HG02798 (cell line): ENCODE measurements around the gene EPHA6.

Experiments
- ATAC-seq: cut with Tn5 transposase; IDR thresholded peaks from one replicate; pipeline ENCODE4 v1.9.1; 2021; ENCODE audit warnings: mild to moderate bottlenecking; ENCODE audit not compliant: unreplicated experiment, poor library complexity

Gene EPHA6

DNA sequence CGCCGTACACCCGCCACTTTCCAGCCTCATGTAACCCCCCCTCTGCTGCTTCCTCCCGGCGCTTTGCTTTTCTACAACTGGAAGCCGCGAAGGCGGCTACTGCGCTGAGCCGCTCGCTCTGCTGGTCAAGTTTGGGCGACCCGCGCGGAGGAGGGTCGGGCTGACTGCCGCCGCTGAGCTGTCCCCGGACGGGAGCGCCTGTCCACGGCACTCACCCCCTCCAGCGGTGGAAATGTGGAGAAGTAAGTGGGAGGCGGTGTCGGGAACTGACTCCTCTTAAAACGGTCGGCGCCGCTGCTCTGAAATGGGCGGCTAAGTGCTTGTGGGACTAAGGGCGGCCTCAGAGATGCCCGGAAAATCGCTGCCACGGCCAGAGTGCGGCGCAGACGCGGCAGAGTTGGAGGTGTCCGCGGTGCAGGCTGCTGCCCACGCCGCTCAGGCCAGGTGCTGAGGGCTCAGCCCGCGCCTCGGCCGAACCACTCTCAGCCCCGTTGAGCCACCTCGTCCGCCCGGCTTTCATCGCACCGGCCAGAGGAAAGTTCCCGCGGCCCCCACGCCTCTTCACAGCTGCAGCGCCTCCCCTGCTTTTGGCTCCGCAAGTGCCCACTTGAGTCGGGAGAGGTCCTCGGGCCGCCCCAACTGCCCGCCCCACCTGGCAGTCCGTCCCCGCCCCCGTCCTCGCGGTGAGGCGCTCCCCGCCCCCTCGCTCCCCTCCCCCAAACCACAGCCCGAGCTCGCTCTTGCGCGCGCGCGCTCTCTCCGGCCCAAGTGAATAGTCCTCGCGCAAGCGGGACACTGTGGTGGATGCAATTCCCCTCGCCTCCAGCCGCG, at the start of gene EPHA6:
Gene EPHA6 (plus strand): TSS at position 775 of the 831 bp plus-strand sequence.
- peak; percentile 12 for ATAC-seq

DNA sequence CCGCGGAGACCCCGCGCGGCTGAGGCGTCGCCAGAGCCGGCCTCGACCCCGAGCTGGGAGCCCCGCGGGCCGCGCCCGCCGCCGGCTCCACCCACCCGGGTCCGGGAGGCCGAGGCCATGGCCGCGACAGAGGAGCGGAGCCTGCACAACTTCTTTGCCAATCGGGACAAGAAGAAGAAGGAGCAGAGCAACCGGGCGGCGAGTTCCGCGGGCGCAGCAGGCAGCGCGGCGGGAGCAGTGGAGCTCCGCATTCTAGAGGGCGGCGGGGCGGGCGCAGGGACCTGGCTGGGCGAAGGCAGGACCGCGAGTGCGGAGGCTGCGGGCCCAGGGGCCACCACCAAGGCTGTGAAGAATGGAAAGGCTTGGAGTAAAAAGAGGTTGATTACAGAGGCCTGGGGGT, 37.6 kb upstream of the EPHA6 start:
- ATAC-seq, result no peak

DNA sequence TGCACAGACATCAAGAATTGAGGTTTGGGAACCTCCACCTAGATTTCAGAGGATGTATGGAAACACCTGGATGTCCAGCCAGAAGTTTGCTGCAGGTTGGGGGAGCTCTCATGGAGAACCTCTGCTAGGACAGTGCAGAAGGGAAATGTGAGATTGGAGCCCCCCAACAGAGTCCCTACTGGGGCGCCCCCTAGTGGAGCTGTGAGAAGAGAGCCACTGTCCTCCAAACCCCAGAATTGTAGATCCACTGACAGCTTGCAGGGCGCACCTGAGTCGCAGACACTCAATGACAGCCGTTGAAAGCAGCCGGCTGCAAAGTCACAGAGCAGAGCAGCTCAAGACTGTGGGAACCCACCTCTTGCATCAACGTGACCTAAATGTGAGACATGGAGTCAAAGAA, 34.6 kb upstream of the EPHA6 start:
- no peak for ATAC-seq

DNA sequence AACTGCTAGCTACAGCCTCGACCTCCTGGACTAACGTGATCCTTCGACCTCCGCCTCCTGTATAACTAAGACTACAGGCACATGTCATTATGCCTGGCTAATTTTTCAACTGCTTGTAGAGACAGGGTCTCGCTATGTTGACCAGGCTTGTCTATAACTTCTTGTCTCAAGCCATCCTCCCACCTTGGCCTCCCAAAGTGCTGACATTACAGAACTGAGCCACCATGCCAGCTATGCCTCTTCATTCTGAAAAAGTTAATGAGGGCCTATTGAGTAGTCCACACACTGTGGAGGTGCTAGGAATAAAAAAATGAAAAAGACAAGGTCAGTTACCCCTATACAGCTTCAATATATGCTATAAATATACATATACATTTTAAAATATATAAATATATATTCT, 18.3 kb upstream of the EPHA6 start:
- no peak for ATAC-seq

DNA sequence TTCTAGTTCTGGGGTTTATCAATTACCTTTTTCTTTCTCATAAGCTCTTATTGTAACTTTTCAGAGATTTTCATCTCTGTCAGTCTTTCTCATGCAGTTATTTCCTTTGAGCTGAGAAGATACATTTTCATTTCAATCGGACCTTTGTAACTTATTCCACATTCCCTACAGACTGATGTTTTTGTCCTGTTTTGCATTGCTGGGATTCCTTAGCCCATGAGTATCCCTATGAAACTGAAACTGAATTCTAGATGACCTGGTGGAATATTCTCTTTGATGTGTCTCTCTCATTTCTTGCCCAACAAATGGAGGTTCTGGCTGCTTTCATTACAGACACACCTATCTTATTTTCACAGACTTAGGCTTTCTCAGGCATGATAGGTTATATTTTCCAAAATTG, 10.5 kb upstream of the EPHA6 start:
- ATAC-seq, result no peak

DNA sequence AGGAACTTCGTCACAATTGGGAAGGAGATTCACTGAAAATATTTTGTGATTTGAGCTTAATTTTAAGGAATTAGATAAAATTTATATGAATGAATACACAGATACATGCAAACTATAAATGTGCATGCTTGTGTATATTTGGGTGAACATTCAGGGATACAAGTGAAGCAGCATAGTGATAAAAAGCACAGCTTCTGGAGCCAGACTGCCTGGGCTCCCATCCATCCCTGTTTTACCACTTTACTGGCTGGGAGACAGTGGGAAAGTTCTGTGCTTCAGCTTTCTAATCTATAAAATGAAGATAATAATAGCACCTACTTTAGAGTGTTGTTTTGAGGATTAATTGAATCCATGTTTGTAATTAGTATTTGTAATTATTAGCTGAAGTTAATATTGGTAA, 8.1 kb upstream of the EPHA6 start:
- no peak for ATAC-seq

DNA sequence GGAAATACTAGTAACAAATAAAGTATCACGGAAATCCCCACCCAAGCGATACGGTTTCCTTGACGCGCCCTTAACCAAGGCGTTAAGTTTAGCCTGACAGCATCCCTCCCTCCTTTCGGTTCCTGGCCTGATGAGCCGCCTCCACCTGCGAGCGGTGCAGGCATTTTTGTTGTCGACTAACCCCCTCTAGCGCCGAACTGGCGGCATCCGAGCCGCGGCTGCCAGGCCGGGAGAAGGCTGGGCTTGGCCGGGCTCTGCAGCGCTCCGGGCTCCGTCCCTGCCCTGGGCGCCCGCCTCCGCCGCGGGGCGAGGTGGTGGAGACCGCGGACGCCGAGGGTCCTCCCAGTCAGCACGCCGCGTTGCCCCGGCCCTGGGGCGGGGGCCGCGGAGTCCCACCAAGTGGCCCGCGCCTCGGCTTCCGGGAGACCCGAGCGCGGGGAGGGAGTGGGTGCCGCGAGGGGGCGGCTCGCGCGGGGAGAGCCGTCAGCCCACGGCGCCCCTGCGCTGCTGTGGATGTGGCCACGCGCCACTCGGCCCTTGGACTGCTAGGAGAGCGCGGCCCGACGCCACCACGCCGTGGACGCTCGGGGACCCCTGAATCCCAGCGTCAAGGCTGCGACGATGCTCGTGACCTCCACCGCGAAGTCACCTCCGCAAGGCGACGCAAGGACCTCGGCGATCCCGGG, 1.1 kb upstream of the EPHA6 start:
- ATAC-seq, result peak; percentile 99

DNA sequence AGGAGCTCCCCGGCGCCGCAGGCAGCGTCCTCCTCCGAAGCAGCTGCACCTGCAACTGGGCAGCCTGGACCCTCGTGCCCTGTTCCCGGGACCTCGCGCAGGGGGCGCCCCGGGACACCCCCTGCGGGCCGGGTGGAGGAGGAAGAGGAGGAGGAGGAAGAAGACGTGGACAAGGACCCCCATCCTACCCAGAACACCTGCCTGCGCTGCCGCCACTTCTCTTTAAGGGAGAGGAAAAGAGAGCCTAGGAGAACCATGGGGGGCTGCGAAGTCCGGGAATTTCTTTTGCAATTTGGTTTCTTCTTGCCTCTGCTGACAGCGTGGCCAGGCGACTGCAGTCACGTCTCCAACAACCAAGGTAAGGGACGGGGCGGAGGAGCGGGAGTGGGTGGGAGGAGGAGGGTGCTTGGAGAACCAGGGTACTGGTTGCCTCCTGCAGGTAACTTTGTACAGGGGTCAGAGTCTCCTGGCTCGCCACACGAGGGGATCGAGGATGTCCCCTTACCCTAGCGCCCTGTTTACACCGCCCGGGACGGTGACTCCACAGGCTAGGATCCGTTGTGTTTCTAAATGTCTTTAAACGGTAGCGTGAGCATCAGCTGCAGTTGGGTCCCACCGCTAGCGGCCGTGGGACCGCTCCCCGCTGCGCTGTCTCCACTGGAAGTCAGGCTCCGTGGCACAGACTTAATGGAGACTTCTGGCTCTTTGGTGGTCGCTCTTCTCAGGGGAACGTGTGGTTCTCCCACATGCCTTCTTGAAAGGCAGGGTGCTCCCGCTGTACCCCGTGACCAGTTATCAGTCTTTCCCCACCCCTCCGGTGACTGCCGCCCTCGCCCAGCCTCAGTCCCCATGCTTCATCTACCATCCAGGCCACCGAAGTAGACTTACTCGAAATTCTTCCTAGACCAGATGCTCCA, 515 bp downstream of the EPHA6 start:
- no peak for ATAC-seq

DNA sequence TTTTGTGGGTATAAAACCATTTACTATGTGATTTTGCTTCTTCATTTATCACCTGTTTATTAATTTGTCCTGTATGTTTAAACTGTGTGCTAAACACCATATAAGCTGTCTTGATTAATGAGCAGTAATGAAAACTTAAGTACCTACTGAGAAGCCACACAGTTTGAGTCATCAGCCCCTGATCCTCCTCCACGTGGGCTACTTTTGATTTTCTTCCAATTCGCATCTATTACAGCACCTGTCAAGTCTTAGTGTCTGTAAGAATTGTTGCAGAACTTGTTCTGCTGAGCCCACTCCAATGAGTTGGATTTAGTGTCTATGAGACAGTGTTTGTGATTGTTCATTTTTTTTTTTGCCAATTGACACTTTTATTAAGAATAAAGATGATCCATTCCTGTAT, 16.8 kb downstream of the EPHA6 start:
- no peak for ATAC-seq

DNA sequence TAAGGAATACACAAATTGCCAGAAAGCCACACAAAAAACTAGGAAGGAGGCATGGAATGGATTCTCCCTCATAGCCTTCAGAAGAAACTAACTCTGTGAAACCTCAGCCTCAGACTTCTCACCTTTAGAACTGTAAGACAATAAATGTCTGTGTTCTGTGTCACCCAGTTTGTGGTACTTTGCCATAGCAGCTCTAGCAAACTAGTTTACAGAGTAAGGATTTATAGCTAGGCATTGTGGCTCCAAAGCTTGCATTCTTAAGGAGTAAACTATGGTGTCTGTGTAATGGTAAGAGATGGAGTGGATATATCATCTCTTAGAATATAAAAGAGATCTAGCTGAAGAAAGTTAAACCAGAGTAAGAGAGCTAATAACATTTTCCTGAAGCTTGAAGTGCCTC, 18.9 kb downstream of the EPHA6 start:
- no peak for ATAC-seq

DNA sequence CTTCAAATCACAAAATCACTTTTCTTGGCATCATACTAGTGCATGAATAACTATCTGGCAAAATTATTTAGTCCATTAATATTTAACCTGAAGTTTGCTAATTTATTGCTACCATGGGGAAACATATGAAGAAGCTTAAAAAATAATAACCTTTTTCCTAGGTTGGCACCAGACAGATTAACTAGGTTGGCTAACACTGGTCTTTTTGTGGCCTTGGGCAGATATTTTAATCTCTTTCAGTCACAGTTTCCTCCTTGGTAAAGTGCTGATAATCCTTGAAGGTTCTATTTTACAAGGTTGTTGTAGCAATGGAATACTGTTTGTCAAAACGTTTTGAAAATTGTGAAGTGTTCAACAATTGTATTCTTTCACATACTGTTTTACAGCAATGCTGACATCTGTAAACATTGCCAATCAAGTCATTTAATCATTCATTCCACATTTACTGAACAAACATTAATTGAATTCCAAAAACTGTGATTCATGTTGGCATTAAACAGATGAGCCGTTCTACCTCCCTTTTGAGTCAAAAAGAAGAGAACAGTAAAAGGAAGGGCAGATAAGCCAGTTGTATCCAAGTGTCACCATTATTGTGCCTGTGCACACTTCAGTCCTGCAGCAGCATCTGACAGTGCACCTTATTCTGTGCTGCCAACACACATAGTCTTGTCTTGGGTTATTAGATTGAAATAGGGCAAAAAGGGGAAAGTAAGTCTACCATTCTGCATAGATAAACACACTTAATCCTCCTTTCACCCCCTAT, 21.9 kb downstream of the EPHA6 start:
- ATAC-seq, result no peak

DNA sequence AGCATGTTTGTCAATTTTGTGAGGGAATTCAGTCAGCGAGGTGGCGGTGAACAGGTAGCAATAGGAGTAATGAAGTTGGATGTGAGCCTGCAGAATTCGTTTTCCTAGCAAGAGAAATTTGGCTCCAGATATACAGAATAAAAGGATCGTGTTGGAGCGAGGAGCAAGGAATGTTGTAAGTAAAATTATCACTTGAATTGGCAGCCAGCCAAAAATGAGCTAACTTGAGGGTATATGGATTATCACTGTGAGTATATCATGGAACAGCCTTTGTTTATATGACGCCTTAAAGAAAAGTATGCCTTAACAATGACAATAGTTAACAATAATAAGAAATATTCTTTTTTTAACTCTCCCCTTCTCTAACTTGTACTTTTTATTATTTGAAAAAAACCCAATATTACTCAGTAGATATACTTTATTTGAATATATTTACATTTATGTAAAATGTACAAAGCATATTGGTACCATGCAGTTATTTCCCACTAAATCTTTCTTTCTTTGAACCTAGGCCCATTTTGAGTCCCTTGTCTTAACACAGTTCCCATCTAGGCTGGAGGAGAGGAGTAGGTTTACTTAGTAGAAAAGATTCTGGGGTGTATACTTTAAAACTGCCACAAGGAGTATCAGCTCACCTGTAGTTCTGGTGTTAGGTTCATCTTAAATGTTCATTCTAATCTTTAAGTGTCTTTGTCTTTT, 29.3 kb downstream of the EPHA6 start:
- no peak for ATAC-seq

DNA sequence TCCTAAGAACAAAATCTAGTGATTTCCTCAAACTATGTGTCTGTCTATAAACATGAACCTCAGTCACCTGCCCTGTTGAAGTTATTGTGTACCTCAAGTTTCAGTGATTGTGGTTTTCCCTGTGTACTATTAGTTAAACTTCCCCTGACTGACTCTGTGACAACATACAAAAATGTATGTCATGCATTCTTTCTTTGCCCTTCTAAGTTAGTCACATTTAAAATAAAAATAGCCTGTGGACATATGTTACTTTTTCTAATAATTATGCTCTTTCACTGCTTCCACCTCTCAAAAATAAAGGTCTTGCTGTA, 29.8 kb downstream of the EPHA6 start:
- no peak for ATAC-seq

DNA sequence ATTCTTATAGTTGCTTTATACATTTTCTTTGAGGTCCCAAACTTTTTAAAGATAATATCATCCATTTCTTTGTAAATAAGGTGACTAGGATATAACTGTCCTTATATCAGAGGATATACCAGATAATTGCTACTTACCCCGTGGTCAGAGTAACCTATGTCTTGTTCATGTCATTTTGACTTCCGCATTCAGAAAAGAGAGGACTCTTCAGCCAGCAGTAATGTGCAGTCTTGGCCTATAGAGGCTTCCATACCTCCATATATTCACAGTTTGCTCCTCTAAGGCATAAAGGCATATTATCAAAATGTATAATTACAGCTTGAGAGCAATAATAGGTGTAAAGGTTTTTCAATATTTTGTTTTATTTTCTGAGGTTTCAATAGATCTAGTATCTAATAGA, 38.5 kb downstream of the EPHA6 start:
- no peak for ATAC-seq

DNA sequence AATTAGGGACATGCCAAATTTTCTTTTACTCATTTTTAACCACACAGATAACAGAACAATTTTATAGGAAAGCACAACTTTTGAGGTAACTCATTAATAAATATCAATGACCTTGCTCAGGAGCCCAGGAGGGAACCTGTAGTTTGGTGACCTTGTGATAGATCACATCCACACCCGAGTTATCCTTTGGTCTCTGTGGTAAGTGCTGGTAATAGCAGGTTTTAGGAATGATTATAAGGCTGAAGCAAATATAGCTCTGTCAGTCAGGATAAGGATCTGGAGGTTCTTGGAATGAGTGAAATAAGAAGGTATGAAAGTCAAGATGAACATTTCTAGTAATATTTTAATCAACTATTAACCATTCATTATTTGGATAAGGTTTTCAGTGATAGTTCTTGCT, 46.5 kb downstream of the EPHA6 start:
- no peak for ATAC-seq

DNA sequence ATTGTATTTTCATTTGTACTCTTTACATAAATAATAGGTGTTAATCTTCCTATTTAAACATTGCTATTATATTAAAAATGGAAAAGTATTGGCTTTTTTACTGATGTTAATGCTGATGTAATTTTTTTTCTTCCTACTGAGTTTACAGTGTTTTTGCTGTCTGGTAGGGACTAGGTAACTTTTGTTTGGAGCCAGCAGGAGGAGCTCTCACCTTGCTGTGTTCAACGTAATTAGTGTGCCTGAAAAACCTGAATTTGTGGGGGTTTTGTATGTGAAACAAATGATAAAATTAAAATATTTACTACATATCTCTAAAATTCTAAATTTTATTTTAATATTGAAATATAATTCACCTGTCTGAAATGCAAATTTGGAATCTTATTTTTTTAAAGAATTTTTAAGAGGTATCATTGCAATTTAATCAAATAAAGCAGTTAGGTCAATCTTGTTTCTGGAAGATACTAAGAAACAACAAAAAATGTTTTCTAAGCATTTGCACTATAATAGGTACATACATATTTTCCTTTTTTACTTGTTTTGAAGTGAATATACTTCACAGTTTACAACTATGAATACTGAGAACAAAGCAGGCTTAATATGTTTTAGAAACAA, 48.8 kb downstream of the EPHA6 start:
- peak; percentile 68 for ATAC-seq

DNA sequence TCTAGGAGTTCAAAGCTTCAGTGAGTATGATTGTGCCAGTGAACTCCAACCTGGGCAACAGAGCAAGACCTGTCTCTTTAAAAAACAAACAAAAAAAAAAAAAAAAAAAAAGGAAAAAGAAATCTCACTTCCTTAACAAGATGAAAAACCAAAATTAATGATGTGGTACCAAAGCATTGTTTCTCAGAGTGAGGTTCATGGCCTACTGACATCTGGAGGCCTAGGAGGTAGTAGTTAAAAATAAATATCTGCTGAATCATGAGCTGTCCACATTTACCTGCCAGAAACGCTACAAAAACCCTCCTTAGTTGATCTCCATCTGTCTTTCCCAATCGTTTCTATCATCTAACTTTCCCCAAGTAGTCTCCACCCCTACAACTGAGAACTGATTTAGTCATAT, 51.2 kb downstream of the EPHA6 start:
- no peak for ATAC-seq

DNA sequence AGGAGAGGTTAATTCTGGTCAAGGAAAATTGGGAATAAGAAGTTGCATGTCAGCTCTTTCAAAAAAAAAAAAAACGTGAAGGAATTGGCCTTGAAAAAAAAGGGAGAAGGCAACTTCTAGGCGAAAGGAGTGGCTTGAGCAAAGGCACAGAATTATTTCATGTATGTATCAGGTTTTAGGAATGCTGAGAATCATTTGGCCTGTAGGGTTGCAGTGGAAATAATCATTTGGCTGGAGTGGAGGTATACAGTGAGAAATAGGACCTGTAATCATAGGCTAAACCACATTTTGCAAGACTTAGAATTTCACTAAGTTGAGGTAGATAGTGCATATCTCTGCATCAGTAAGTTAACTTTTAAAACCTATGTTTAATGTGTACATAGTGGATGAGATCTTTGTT, 54.9 kb downstream of the EPHA6 start:
- no peak for ATAC-seq

DNA sequence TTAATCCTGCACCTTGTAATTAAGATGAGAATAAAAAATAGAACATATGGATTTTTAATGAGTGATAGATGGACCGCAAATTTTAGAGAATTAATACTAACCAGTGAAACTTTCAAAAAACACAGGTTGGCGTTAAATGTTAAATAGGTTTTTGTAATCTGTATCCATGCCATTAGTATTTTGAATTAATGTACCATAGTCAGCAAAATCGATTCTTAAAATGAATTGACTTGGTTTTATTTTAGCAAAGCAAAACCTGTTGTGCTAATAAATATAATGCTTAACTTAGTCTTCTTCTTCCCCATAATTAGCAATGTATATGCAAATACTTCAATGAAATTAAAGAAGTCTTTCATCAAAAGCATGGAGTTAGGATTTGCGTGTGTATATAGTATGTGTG, 63.1 kb downstream of the EPHA6 start:
- no peak for ATAC-seq
